Endothelial cell (in vitro differentiated cells): ENCODE data around the gene SLC31A1. TPM values are rescaled to one million over a fixed set of nuclear protein-coding genes. Genes with fewer than 3 reads are reported as not detected.

Source experiments
- DNase-seq: peaks from one replicate; pipeline ENCODE4 v3.0.0; 2021; ENCODE audit warnings: low spot score
- H3K27ac Mint-ChIP-seq: one replicate; pipeline ENCODE4 v1.8.0; 2021; ENCODE audit warnings: mixed read lengths, inconsistent platforms; ENCODE audit not compliant: unreplicated experiment
- H3K27me3 Mint-ChIP-seq: one replicate; pipeline ENCODE4 v1.8.0; 2021; ENCODE audit warnings: mild to moderate bottlenecking, moderate library complexity, mixed read lengths, inconsistent platforms; ENCODE audit not compliant: unreplicated experiment
- H3K36me3 Mint-ChIP-seq: one replicate; pipeline ENCODE4 v1.8.0; 2021; ENCODE audit warnings: mild to moderate bottlenecking, low read depth, mixed read lengths, inconsistent platforms; ENCODE audit not compliant: unreplicated experiment
- H3K4me1 Mint-ChIP-seq: one replicate; pipeline ENCODE4 v1.8.0; 2021; ENCODE audit warnings: mild to moderate bottlenecking, mixed read lengths, inconsistent platforms; ENCODE audit not compliant: unreplicated experiment
- H3K4me3 Mint-ChIP-seq: one replicate; pipeline ENCODE4 v1.8.0; 2021; ENCODE audit warnings: mild to moderate bottlenecking, mixed read lengths, inconsistent platforms; ENCODE audit not compliant: unreplicated experiment
- H3K9me3 Mint-ChIP-seq: one replicate; pipeline ENCODE4 v1.8.0; 2021; ENCODE audit warnings: mixed read lengths, inconsistent platforms; ENCODE audit not compliant: unreplicated experiment
- total RNA-seq: library from RNA; stranded (reverse); fragmentation: NEBNext Ultra II Directional; extraction: Animal tissue kit (Norgen Biotek cat#: 25700); gene quantifications from one replicate; pipeline ENCODE4 v1.2.1, GENCODE V29; 2021; ENCODE audit not compliant: unreplicated experiment
- TF ChIP-seq, protein P1 (sequence below): fragments of 200-600 bp; sonication (generic); IDR thresholded peaks from one replicate; pipeline ENCODE4 v1.5.0; 2021; ENCODE audit warnings: antibody characterized with exemption; ENCODE audit not compliant: unreplicated experiment

Gene SLC31A1
- total RNA-seq, 1 donor from 2014 or later = 23.2 TPM

DNA sequence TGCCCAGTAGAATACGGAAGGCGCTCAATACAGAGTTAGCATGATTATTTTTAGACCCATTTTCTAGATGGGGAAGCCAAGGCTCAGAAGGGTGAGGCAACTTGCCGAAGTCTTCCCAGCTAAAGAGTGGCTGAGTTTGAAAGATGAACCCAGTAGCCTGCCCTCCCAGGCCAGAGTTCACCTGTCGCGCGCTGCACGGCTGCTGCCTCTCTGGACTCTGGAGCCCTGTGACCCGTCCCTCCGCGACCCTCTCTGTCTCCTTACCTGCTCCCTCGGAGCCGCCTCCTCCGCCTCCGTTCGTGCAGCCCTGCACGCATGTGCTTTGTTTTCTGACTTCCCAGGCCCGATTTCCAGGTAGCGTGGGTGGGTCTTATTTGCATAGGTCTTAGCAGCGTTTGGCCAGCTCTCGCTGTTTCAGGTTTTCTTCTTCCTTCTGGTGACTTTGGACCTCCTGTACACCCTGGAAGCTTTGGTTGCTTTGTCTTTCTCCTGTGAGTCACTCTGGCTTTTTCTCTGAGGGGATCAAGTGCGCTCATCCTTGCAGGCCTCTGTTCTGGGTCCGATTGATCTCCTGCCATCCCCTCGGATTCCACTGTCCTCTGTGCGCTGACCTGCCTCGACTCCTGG is 81.6 kb downstream of the SLC31A1 start, which contains the start of gene RNF183:
Gene RNF183, minus strand, starts transcription at position 585 of the 627 bp plus-strand sequence. CDS start 5,192 bp downstream, outside the sequence.
- Mint-ChIP-seq H3K4me3 (no peak within 1 kb of the TSS), H3K27ac (no peak within 1 kb of the TSS), H3K27me3 (peaks cover 6% of the 10 kb centered on the region), H3K9me3 (no peaks in the 10 kb centered on the region), H3K36me3 (no peaks in the 10 kb centered on the region), H3K4me1 (peaks cover 10% of the 10 kb centered on the region)
- DNase-seq = no peak
- TF ChIP-seq, protein P1, sequence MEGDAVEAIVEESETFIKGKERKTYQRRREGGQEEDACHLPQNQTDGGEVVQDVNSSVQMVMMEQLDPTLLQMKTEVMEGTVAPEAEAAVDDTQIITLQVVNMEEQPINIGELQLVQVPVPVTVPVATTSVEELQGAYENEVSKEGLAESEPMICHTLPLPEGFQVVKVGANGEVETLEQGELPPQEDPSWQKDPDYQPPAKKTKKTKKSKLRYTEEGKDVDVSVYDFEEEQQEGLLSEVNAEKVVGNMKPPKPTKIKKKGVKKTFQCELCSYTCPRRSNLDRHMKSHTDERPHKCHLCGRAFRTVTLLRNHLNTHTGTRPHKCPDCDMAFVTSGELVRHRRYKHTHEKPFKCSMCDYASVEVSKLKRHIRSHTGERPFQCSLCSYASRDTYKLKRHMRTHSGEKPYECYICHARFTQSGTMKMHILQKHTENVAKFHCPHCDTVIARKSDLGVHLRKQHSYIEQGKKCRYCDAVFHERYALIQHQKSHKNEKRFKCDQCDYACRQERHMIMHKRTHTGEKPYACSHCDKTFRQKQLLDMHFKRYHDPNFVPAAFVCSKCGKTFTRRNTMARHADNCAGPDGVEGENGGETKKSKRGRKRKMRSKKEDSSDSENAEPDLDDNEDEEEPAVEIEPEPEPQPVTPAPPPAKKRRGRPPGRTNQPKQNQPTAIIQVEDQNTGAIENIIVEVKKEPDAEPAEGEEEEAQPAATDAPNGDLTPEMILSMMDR = no peak

DNA sequence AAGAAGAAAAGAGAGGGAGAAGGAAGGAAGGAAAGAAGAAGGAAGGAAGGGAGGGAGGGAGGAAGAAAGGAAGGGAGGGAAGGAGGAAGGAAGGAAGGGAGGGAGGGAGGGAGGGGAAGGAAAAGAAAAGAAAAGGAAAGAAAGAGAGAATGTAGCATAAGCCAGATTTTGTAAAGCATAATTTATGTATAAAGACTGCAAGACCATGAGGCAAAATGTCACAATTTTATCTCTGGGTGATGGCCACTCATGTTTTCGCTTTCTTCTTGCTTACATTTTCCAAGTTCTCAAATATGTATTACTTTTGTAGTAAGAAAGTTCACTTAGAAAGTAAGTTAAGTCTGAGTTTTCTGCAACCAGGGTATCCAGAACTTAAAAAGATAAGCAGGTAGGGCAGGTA is 85.2 kb downstream of the SLC31A1 start:
- H3K36me3 Mint-ChIP-seq = no peaks in the 10 kb centered on the region
- no peak for DNase-seq
- TF ChIP-seq, protein P1 = no peak

GRCh38 chr9:113307396-113307975 is 86.1 kb downstream of the SLC31A1 start:
- Mint-ChIP-seq H3K27ac (no peak overlapping the region), H3K27me3 (peaks cover 2% of the 10 kb centered on the region), H3K4me1 (no peaks in the 10 kb centered on the region), H3K9me3 (no peaks in the 10 kb centered on the region), H3K4me3 (no peak overlapping the region), H3K36me3 (no peaks in the 10 kb centered on the region)
- TF ChIP-seq, protein P1 = no peak
- no peak for DNase-seq

More for the DNA sequence above, 85.2 kb downstream of the SLC31A1 start:
- no peaks in the 10 kb centered on the region for H3K9me3 Mint-ChIP-seq
- no peak overlapping the region for H3K27ac Mint-ChIP-seq
- H3K4me3 Mint-ChIP-seq = no peak overlapping the region
- H3K27me3 Mint-ChIP-seq = peaks cover 2% of the 10 kb centered on the region
- no peaks in the 10 kb centered on the region for H3K4me1 Mint-ChIP-seq

- TF ChIP-seq, protein P1 = peak; percentile 19
- Mint-ChIP-seq H3K9me3 (no peaks in the 10 kb centered on the region), H3K4me1 (no peaks in the 10 kb centered on the region), H3K36me3 (no peaks in the 10 kb centered on the region), H3K27me3 (no peaks in the 10 kb centered on the region), H3K27ac (no peak overlapping the region), H3K4me3 (no peak overlapping the region)
- DNase-seq = no peak
Observed at GRCh38 chr9:113309204-113309813, 88.0 kb downstream of the SLC31A1 start.

- H3K9me3 Mint-ChIP-seq = no peaks in the 10 kb centered on the region
Observed at GRCh38 chr9:113310538-113310937, 89.2 kb downstream of the SLC31A1 start.

More at GRCh38 chr9:113310538-113310937, 89.2 kb downstream of the SLC31A1 start:
- Mint-ChIP-seq H3K27me3 (no peaks in the 10 kb centered on the region), H3K36me3 (no peaks in the 10 kb centered on the region), H3K4me1 (no peaks in the 10 kb centered on the region), H3K4me3 (no peak overlapping the region), H3K27ac (no peak overlapping the region)
- no peak for DNase-seq
- TF ChIP-seq, protein P1 = no peak
